ENCODE measurements around the gene COX20.

DNA sequence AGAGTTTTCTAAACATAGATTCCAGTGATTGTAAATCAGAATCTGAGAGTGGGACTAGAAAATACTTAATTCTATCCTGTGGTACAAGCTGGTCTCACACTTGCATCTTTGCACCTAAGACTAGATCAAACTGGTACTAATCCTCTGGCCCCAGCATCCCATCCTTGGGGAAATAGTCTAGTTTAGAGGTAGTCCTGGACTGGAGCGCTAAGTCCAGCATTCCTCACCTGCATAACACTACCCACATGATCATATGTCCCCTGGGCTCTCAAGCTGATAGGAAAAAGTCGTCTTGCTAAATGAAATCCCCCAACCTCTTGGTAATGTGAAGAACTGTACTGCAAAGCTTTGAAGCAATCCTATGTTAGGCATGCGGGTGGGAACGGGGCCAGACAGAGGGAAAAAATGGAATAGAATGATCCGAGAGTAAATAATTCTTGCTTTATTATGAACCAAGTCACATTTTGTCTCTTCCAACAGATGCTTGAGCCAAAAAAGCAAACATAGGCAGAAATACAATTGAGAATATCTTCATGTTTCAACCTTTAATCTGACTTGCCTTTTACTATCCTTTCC is 4.8 kb downstream of the COX20 start:
- TF ChIP-seq, protein P1, sequence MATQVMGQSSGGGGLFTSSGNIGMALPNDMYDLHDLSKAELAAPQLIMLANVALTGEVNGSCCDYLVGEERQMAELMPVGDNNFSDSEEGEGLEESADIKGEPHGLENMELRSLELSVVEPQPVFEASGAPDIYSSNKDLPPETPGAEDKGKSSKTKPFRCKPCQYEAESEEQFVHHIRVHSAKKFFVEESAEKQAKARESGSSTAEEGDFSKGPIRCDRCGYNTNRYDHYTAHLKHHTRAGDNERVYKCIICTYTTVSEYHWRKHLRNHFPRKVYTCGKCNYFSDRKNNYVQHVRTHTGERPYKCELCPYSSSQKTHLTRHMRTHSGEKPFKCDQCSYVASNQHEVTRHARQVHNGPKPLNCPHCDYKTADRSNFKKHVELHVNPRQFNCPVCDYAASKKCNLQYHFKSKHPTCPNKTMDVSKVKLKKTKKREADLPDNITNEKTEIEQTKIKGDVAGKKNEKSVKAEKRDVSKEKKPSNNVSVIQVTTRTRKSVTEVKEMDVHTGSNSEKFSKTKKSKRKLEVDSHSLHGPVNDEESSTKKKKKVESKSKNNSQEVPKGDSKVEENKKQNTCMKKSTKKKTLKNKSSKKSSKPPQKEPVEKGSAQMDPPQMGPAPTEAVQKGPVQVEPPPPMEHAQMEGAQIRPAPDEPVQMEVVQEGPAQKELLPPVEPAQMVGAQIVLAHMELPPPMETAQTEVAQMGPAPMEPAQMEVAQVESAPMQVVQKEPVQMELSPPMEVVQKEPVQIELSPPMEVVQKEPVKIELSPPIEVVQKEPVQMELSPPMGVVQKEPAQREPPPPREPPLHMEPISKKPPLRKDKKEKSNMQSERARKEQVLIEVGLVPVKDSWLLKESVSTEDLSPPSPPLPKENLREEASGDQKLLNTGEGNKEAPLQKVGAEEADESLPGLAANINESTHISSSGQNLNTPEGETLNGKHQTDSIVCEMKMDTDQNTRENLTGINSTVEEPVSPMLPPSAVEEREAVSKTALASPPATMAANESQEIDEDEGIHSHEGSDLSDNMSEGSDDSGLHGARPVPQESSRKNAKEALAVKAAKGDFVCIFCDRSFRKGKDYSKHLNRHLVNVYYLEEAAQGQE (IDR thresholded peaks at IDR 0.05; ENCODE audit: low read depth): no peak
- no peak for TF ChIP-seq CEBPB (IDR thresholded peaks at IDR 0.05)
- TF ChIP-seq, protein P2, sequence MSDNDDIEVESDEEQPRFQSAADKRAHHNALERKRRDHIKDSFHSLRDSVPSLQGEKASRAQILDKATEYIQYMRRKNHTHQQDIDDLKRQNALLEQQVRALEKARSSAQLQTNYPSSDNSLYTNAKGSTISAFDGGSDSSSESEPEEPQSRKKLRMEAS (IDR thresholded peaks at IDR 0.05): no peak
